Activated gamma-delta T cell (primary cell): ENCODE measurements around the gene RBM15.

Source experiments
- DNase-seq: peaks from one replicate; lab custom pipeline; 2025; lab: John Stamatoyannopoulos, UW

The RBM15 gene

DNA sequence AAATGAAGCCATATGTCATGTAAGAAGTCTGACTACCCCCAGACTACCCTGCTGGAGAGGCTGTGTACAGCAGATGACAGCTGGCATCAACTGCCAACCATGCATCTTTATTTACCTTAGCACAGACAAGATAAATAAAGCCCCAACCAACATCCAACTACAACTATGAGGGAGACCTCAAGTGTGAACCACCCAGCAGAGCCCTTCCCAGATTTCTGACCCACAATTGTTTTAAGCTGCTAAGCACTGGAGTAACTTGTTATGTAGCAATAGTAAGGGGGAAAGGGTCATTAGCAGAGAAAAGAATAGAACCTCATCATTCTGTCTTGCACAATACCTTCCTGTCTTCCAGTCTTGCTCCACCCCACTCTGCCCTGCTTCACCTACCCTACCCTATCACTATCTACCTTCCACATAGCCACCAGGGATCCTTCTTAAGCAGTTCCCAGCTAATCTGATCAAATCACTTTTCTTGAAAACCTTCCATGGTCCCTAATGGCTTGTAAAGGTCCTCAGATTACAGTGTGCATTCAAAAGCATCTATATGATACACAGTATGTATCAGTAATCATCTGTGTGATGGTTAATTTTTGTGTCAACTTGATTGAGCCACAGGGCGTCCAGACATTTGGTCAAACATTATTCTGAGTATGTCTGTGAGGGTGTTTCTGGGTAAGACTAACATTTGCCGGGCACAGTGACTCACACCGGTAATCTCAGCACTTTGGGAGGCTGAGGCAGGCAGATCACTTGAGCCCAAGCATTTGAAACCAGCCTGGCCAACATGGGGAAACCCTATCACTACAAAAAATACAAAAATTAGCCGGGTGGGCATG is 19.6 kb upstream of the RBM15 start:
- DNase-seq, result no peak

DNA sequence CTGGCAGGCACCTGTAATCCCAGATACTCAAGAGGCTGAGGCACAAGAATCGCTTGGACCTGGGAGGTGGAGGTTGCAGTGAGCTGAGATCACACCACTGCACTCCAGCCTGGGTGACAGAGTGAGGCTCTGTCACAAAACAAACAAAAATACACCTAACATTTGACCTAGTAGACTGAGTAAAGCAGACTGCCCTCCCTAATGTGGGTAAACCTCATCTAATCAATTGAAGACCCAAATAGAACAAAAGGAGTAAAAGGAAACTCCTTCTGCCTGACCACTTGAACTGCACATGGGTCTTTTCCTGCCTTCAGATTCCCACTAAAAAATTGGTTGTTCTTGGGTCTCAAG is 19.0 kb upstream of the RBM15 start:
- no peak for DNase-seq

DNA sequence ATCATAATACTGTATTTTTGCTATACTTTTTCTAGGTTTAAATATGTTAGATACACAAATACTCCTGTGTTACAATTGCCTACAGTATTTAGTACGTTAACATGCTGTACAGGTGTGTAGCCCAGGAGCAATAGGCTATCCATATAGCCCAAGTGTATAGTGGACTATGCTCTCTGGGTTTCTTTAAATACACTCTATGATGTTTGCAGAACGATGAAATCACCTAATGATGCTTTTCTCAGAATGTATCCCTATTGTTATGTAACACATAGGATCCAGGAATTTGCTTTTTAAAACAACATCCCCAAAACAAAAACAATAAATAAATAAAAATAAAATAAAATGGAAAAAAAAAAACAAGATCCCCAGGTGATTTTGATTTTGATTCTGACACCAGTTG is 18.1 kb upstream of the RBM15 start:
- no peak for DNase-seq

DNA sequence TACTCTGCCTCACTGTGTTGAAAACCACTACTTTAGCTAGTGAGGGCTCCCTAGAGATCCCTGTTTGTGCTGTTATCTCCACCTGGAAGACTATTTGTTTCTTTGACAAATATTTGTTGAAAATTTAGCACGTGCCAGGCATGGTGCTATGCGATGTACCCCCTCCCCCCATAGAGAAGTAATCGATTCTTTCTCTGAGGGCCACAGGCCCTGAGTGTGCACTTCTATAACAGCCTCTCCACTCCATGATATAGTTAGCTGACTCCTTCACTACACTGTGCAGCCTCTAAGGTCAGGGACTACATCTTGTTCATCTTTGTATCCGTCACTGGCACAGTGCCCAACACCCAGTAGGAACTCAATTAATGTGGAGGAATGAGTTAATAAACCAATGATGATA is 17.3 kb upstream of the RBM15 start:
- DNase-seq, result no peak

DNA sequence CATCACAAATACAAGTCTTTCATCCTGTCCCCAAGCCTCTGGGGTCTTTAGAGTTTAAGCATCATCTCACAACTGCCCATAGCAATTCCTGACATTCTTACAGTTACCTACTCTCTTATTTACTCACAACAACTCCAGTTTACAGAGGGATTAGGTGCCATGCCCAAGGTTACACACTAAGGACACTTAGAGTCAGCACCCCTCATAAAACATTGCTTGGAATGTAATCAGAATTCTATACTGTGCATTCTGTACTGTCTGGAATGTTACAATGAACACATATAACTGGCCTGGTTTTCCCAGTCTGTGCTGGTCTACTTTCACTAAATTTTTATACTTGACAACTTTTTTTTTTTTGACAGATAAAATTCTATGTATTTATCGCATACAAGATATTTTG is 14.5 kb upstream of the RBM15 start:
- DNase-seq, result no peak

DNA sequence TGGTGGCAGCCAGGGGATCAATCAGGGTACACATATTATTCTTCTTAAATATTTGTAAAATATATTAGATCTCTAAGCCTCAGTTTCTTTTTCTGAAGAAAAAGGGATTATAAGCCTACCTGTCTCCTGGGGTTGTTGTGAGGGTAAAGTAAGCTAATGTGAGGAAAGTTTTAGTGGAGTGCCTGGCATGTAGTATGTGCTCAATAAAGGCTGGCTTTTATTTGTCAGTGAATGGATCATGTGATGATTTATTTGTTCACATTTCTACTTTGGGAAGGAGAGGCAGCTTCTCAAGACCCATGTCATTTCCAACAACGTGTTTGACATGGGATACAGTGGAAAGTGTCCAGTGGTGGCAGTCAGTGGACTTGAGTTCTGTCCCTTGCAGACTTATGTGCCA is 12.4 kb upstream of the RBM15 start:
- no peak for DNase-seq

DNA sequence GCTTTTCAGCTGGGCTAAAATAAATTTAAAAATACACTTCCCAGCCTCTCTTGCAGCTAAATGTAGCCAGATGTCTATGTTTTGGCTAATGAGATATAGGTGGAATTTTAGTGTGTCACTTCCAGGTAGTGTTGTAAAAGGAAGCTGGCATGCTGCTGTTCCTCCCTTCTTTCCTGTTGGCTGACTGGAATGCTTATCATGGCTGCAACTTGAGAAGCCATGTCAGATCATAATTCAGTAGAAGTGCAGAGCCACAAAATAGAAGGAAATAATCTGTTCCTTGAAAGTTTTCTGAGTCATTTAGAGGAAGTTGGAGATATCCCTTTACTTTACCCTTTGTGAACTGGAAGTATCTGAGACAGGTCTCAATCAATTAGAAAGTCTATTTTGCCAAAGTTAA is 10.9 kb upstream of the RBM15 start:
- DNase-seq, result no peak

DNA sequence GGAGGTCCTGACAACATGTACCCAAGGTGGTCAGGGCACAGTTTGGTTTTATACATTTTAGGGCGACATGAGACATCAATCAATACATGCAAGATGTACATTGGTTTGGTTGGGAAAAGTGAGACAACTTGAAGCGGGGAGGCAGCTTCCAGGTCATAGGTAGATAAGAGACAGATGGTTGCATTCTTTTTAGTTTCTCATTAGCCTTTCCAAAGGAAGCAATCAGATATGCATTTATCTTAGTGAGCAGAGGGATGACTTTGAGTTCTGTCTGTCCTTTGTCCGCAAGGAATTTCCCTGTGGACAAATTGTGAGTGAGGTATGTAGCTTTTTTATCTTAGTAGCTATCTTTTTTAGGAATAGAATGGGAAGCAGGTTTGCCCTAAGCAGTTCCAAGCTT is 10.5 kb upstream of the RBM15 start:
- no peak for DNase-seq

DNA sequence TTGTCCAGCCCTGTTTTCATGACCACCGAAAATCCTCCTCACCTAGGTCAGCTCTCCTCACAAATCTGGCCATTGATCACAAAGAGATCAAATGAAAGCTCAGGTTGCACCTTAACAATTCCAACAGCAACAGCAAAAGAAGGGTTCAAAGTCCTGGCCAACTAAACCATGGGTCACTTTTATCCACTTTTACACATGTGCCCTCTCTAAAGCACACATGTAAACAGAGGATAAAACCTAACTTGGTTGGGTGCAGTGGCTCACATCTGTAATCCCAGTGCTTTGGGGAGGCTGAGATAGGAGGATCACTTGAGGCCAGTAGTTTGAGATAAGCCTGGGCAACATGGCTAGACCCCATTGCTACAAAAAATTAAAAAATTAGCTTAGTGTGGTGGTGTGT is 3.9 kb upstream of the RBM15 start:
- no peak for DNase-seq

DNA sequence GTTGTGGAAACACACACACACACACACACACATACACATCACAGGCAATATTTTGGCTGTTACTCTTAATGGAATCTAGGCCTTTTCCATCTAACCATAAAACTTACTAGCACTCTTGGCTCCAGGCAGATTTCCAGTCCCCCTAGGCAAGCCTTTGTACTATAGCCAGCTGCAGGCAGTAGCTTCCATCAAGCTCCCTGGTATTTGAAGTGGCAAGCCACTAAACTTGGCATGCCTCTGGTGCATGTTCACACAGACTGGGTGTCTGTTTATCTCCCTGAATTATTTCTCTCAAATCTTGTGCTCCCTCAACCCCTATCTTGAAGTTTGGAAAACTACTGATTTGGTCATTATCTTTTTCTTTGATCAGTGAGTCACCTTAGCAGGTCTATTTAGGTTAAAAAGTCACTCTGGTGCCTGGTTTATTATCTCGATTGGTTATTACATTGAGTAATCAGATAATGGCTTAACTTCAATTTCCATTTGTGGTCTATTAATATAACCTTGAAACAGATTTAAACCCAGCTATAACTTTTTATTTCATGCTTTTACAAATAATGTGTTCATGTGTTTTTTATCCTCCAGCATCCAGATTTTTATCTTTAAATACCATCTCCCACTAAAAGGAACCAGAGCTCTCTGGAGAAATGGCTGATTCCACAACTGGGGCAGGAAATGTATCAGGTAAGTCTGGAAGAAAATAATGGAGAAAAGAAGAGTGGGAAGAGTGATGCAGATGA is 2.7 kb upstream of the RBM15 start:
- DNase-seq, result no peak

DNA sequence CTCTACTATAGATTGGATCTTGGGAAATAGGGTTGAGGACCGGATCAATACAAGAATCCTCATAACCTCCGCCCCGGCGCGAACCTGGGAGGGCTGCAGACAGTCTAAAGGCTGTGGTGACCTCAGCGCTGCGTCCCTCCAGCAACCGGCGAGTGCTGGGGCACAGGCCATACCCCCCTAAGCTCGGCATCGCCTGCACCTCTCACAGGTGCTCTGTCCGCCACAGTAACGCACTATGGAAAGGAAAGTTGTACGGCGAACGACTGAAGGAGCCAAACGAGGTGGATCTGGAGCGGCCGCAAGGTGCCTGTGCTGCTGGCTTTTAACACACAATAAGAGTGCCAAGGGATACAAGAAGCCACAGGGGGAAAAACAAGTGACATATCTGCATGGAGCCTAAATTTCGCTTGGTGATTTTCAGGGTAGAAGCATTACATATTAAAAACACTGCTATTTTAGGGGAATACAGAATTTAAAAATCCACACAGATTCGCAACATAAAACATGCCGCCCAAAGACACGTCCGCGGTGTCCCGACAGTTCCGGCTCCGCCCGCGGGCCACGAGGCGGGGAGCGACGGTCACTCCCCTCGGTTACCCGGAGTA is 1.4 kb upstream of the RBM15 start:
- DNase-seq, result peak; percentile 18

DNA sequence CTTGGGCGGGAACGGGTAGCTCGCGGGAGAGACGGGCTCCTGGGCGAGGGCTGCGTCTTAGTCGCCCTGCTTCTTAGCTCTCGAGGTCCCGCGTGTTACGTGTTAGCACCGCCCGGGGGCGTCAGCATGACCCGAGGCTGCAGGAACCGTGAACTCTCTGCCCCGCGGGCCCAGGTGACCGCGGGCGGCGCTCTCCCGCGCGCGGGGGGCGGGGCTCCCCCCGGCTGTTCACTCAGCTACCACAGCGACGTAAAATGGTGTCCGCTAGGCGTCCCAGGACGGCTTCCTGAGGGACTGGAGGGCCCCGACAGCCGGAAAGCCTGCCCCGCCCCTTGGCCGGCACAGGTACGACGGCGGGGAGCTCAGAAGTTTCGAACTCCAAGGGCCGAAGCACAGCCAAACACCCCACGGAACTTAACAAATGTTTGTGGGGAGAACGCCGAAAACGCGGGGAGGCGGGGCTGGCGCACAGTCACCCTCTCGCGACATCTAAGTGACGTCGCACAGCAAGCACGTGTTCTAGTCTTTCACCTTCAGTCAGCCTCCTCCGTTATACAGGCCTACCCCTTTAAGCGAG is 780 bp upstream of the RBM15 start:
- DNase-seq, result peak; percentile 87

DNA sequence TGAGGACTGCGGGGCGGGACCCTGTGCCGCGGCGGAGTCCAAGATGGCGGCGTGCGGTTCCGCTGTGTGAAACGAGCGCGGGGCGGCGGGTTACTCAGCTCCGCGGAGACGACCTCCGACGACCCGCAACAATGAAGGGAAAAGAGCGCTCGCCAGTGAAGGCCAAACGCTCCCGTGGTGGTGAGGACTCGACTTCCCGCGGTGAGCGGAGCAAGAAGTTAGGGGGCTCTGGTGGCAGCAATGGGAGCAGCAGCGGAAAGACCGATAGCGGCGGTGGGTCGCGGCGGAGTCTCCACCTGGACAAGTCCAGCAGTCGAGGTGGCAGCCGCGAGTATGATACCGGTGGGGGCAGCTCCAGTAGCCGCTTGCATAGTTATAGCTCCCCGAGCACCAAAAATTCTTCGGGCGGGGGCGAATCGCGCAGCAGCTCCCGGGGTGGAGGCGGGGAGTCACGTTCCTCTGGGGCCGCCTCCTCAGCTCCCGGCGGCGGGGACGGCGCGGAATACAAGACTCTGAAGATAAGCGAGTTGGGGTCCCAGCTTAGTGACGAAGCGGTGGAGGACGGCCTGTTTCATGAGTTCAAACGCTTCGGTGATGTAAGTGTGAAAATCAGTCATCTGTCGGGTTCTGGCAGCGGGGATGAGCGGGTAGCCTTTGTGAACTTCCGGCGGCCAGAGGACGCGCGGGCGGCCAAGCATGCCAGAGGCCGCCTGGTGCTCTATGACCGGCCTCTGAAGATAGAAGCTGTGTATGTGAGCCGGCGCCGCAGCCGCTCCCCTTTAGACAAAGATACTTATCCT is 430 bp downstream of the RBM15 start:
- DNase-seq, result peak; percentile 44

DNA sequence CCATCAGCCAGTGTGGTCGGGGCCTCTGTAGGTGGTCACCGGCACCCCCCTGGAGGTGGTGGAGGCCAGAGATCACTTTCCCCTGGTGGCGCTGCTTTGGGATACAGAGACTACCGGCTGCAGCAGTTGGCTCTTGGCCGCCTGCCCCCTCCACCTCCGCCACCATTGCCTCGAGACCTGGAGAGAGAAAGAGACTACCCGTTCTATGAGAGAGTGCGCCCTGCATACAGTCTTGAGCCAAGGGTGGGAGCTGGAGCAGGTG is 961 bp downstream of the RBM15 start:
- DNase-seq, result no peak

DNA sequence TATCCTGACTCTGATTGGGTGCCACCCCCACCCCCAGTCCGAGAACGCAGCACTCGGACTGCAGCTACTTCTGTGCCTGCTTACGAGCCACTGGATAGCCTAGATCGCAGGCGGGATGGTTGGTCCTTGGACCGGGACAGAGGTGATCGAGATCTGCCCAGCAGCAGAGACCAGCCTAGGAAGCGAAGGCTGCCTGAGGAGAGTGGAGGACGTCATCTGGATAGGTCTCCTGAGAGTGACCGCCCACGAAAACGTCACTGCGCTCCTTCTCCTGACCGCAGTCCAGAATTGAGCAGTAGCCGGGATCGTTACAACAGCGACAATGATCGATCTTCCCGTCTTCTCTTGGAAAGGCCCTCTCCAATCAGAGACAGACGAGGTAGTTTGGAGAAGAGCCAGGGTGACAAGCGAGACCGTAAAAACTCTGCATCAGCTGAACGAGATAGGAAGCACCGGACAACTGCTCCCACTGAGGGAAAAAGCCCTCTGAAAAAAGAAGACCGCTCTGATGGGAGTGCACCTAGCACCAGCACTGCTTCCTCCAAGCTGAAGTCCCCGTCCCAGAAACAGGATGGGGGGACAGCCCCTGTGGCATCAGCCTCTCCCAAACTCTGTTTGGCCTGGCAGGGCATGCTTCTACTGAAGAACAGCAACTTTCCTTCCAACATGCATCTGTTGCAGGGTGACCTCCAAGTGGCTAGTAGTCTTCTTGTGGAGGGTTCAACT is 2.1 kb downstream of the RBM15 start:
- no peak for DNase-seq

DNA sequence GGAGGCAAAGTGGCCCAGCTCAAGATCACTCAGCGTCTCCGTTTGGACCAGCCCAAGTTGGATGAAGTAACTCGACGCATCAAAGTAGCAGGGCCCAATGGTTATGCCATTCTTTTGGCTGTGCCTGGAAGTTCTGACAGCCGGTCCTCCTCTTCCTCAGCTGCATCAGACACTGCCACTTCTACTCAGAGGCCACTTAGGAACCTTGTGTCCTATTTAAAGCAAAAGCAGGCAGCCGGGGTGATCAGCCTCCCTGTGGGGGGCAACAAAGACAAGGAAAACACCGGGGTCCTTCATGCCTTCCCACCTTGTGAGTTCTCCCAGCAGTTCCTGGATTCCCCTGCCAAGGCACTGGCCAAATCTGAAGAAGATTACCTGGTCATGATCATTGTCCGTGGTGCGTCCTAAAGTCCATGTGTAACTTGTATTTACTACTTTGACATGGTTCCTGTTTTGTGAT is 2.7 kb downstream of the RBM15 start:
- no peak for DNase-seq

DNA sequence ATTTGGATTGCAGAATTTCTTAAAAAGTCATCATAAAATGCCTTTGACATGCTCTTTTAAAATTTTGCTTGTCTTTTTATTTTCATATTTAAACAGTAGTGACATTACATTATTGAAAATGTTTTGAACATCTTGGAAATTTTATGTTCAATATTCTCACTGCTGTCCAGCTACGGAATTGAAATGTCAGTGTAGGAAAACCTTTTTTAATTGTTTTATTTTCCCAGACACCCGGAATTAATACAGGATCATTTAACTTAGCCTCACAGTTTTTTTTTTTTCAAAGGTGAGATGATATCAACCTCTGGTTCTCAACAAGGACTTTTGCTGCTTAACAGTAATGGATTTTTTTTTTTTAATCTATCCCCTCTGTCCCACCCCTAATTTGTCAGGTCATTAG is 4.1 kb downstream of the RBM15 start:
- no peak for DNase-seq

DNA sequence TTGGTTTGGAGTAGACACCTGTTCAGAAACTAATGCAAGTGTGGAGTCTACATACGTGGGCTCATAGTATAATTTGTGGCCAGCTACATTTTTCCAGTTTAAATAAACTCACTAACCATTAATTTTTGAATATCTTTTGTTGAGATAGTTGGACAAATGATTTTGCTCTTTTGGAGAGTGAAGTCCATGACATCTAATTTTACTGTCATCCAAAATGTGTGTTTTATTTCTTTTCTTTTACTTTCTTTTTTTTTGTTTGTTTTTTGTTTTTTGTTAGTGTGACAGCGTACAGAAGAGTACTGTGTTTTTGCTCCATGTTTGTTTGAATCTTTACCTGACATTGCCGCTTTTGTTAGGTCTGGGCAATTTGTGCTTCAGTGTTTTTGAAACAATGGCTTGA is 5.0 kb downstream of the RBM15 start:
- DNase-seq, result no peak

DNA sequence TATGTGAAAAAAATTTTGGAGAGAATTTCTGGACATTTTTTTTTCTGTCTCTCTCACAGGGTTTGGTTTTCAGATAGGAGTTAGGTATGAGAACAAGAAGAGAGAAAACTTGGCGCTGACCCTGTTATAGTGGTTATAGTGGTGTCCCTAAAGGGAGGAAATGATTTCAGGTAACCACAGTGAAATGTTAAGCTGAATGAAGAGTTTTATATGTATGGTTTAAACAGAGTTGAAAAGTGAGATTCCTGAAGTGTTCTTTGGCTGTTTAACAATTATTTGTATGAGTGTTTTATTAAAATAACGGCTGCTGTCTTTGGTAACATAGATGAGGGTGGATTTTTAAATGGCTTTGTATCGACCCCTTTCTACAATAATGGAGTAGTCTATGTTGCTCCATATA is 6.3 kb downstream of the RBM15 start:
- no peak for DNase-seq

DNA sequence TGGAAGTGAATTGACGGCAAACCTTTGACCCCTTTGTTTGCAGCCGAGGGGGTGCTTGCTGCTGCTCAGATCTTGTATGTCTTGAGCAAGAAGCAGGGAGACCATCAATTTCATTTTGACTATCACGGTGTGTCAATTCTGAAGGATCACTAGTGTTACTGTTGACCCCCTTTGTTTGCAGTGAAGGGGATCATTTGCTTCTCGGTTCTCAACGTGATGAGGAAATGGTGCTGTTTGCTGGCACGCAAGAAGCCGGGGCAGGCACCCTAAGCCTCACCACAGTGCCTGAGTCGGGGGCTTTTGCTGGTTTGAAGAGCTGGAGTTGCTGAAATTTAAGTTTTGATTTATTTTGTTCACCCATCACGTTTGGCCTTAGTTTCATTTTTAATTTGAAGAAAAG is 7.5 kb downstream of the RBM15 start:
- no peak for DNase-seq

DNA sequence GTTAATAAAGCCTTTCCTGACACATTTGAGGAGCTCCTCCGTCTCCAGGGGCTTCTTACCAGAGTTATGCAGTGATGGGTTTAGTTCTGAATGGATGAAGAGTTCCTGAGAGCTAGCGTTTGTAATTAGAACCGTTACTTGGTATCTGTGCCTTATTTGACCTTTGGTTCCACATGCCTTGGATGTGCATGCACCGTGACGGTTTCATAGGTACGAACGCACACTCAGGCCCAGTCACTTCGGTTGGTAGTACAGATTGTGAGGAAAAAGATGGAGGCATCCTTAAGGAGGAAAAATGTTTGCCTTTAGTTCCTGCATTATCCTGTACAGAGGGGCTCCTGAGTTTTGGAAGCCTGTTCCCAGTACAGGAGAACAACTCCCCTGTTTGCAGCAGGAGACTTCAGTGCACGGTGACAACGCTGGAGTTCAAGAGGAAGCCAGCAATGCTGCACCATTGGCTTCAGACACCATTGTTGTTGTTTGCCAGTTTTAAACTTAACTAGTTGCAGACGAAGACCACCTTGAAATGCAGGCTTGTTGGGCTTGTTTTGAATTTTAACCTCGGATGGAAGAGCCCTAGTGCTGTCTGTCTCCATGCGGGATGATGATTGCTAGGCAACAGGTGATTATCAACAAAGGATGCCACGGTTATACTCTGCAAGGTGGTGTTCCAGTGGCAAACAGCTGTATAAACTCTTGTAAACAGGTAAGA is 8.2 kb downstream of the RBM15 start:
- no peak for DNase-seq
